ENCODE data around the gene ELMO2. TPM values are rescaled to one million over a fixed set of nuclear protein-coding genes. Genes with fewer than 3 reads are reported as not detected.

The ELMO2 gene
- total and polyA plus RNA-seq, 2 donors (not counting 1 experiment from before 2014, with no cell fraction given): 22.1 to 41.7 TPM

Other genes with a start within 250 kb of the ELMO2 start
- not detected in 2 replicates for gene CDH22, start 98.1 kb downstream of the ELMO2 start, total RNA-seq
- not detected in 2 replicates for gene CDH22, start 98.1 kb downstream of the ELMO2 start, polyA plus RNA-seq
- 0.07 and 0.22 TPM in 2 replicates for gene ZNF334, start 106.9 kb upstream of the ELMO2 start, total RNA-seq
- gene ZNF334, start 106.9 kb upstream of the ELMO2 start, polyA plus RNA-seq: 0.27 and 0.30 TPM in 2 replicates
- gene OCSTAMP, start 144.0 kb upstream of the ELMO2 start, total RNA-seq: not detected in 2 replicates
- 0.07 TPM in 1 of 2 replicates, not detected in the other for gene OCSTAMP, start 144.0 kb upstream of the ELMO2 start, polyA plus RNA-seq
- 0.20 and 0.49 TPM in 2 replicates for gene SLC13A3, start 244.8 kb upstream of the ELMO2 start, total RNA-seq
- 0.09 TPM in 2 replicates for gene SLC13A3, start 244.8 kb upstream of the ELMO2 start, polyA plus RNA-seq